Measurements from ENCODE around the gene SETX. TPM values are rescaled to one million over a fixed set of nuclear protein-coding genes. Genes with fewer than 3 reads are reported as not detected.

Gene SETX
- total and polyA plus RNA-seq, 10 of the 15 experiments (the other 5 are each of a cell fraction or from before 2014, with no cell fraction given) = 15.8 to 75.7 (median 37.0) TPM

- ATAC-seq (no peak), DNase-seq (ENCODE audit: low read depth, low spot score) (no peak), FAIRE-seq (no peak)
- Histone ChIP-seq H3K4me1 (ENCODE audit: control insufficient read depth, insufficient read depth, low read length) (peaks cover 3% of the 10 kb centered on the region), H3K27me3 (replicated peaks in 1 of 2; ENCODE audit: control insufficient read depth in 2 of 2, insufficient read depth in 2 of 2, low read length in 1 of 2) (peaks cover 0 to 6% of the 10 kb centered on the region in 2 experiments; a peak in 2 of 4 replicates), H3K27ac (ENCODE audit: control insufficient read depth, insufficient read depth) (no peak overlapping the region), H3K79me2 (ENCODE audit: control insufficient read depth, insufficient read depth, low read length) (no peaks in the 10 kb centered on the region), H3K9ac (ENCODE audit: control insufficient read depth, insufficient read depth, low read length) (no peak overlapping the region), H4K20me1 (ENCODE audit: control insufficient read depth, insufficient read depth) (no peaks in the 10 kb centered on the region), H3K36me3 (ENCODE audit: control insufficient read depth in 2 of 2, insufficient read depth in 2 of 2, low read length in 1 of 2) (no peaks in the 10 kb centered on the region), H3K9me3 (replicated peaks; ENCODE audit: control insufficient read depth, insufficient read depth, low read length) (no peaks in the 10 kb centered on the region), H3K4me2 (ENCODE audit: control insufficient read depth, insufficient read depth) (no peak overlapping the region), H2AFZ (ENCODE audit: control insufficient read depth, low read depth, low read length) (no peak overlapping the region), H3K4me3 (no peak overlapping the region)
- intact Hi-C loops (cut with micrococcal nuclease; ENCODE audit: unreplicated experiment) = no loop called here
- ChIA-PET POLR2A (no interaction called here), RAD21 (ENCODE audit: unreplicated experiment) (no interaction called here), CTCF (interaction anchor here (1.0 kb wide), 1 partner anchor 9 kb away, joined by 5 read pairs; no protein-coding TSS in a partner anchor), SMC1A (ENCODE audit: uncharacterized antibody, unreplicated experiment) (no interaction called here)
- WGBS (ENCODE audit: insufficient coverage, insufficient replicate concordance, low lambda C conversion rate, missing lambda C conversion rate) = 51% methylated on average over 9 of the region's 9 CpGs
- BruUV-seq (replicated peaks) = no TSS peak
- TF ChIP-seq TCF12 (IDR thresholded peaks at IDR 0.05; ENCODE audit: low read depth, low read length) (no peak), NFIC (IDR thresholded peaks at IDR 0.05; ENCODE audit: low read depth, low read length) (no peak), SPI1 (IDR thresholded peaks at IDR 0.05; ENCODE audit: borderline replicate concordance, insufficient read depth, low read depth, low read length) (no peak), SIX5 (IDR thresholded peaks at IDR 0.05; ENCODE audit: low read depth, low read length, severe bottlenecking) (no peak), CTCF (IDR thresholded peaks at IDR 0.05 in 2 of 3, conservative IDR thresholded peaks at IDR 0.05 in 1 of 3; ENCODE audit: control insufficient read depth in 2 of 3, extremely low read depth in 1 of 3, insufficient read depth in 1 of 3, low read depth in 3 of 3, low read length in 3 of 3) (no peak), LARP7 (IDR thresholded peaks at IDR 0.05) (no peak), SUPT20H (IDR thresholded peaks at IDR 0.05; ENCODE audit: borderline replicate concordance, control insufficient read depth, low read depth, low read length) (no peak)
- in situ Hi-C loops (cut with MboI) = loop anchor here (25.0 kb wide), 1 partner anchor 658 kb away; no protein-coding TSS in a partner anchor
Observed at GRCh38 chr9:132245465-132245864, 109.3 kb downstream of the SETX start.

Measured in GM12878 (cell line).